ENCODE results near the gene SAYSD1. TPM values are rescaled to one million over a fixed set of nuclear protein-coding genes. Genes with fewer than 3 reads are reported as not detected.

Gene SAYSD1
- total RNA-seq, 3 donors from 2014 or later (not counting 1 experiment from before 2014, with no cell fraction given) = 11.3 to 13.1 (median 11.5) TPM

Other genes with a start within 250 kb of the SAYSD1 start
- gene GLP1R, start 66.4 kb downstream of the SAYSD1 start, total RNA-seq = 1 to 10 TPM; 2.2 to 6.5 (median 3.0) TPM
- gene KCNK5, start 114.3 kb upstream of the SAYSD1 start, total RNA-seq = under 1 TPM in 2 of 3 donors, not detected in 1; 0.16 to 0.50 TPM
- under 1 TPM in 1 of 3 donors, not detected in 2; 0.24 TPM for gene KCNK17, start 199.2 kb upstream of the SAYSD1 start, total RNA-seq
- gene KCNK16, start 207.5 kb upstream of the SAYSD1 start, total RNA-seq = not detected

All from natural killer cell (primary cell).